ENCODE data around the gene PID1. TPM values are rescaled to one million over a fixed set of nuclear protein-coding genes. Genes with fewer than 3 reads are reported as not detected.

Gene PID1
- polyA plus RNA-seq, 3 donors, result 4.3 to 6.7 (median 4.8) TPM

DNA sequence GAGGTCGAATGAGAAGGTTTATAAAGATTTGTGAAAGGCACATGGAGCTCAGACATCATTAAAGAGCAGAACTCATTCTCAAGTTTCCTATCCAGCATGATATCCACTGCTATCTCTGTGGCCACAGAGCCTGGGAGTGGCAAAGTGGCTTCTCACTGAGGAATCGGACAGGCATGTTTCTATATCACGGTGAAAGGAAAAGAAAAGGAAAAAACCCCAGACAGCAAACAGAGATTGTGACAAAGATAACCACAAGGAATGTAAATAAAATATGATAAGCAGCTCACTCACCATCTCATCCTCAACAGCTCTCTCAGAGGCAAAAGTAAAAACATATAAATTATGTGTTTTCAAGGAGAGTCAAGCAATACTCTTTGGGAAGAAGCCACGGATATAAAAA, 2.5 kb downstream of the PID1 start:
- DNase-seq, result no peak

DNA sequence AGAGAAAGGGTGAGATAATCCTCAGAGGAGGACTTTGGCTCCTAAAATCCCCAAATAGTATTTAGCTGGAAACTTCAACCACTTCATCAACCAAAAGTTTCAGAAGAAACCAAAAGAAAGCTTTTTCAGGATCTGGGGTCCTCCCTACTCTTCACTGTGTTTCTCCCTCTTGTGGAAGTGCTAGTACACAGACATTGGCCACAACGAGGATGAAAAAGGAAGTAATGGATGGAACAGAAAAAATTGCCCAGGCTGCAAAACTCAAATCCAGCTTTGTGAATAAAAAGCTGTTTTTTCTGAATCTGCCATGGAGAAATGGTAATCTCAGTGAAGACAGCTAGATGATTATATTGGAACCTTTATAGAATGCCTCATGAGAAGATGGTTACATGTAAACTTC, 4.0 kb downstream of the PID1 start:
- DNase-seq, result no peak

DNA sequence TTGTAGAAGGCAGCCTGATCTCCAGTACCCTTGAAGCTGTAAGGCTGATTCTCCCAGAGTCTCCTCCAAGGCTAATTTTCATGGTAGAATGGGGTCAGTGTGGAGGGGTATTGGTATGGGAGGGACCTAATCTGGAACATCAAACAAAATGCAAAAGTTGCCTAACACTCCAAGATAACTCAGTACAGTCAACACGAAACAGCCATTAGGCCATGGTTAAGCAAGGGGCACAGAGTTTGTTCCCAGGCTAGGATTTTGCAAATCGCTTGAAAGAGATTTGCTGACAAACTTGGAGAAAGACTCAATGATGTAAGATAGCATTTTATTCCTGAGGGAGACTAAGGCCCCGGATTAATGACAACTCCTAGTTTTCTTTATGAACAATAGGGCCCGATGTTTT, 5.4 kb downstream of the PID1 start:
- no peak for DNase-seq

DNA sequence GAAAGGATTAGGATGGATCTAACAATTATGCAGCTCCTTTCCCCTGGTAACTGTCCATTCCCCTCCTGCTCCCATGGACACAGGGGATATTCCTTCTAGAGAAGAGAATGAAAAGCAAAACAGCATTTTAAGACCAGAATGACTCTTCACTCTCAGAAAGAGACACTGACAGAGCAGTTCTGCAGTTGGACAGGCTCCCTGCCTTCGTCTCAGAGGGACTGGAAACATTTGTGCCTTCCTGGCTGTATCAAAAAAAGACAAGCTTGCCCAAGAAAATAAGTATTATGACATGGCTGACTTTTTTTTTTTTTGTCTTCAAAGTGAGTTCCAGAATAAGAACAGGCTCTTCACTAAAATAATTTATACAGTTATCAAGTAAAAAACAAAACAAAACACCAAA, 9.5 kb downstream of the PID1 start:
- no peak for DNase-seq

DNA sequence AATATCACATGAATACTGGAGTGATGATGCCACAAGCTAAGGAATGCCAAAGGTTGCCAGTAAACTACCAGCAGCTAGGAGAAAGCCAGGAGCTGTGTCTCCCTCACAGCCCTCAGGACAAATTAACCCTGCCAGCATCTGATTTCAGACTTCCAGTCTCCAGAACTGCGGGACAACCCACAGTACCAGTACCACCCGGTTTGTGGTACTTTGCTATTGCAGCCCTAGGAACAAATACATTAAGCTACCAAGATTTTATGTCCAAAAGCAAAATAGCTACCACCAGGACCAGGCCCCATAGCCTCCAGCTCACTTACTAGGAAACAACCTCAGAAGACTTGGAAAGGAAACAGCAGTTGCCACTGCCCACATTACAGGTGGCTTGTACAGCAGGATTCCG, 10.0 kb downstream of the PID1 start:
- DNase-seq, result no peak

DNA sequence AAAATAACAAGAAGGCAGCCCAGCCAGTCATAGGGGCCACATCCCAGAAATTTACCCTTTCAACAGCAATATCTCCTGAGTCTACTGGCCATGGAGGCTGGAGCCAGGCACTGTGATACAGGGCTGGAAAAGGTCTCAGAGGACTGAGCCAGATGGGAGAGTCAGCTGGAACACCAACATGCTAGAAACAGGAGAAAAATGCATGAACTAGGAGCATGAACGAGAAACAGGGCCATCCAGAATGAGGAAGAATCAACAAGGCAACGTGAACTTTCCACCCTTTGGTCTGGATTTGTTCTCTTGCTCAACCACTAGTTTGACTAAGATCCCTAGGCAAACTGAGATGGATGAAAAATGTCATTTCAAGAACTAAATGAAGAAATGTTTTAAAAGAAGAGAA, 13.1 kb downstream of the PID1 start:
- no peak for DNase-seq

DNA sequence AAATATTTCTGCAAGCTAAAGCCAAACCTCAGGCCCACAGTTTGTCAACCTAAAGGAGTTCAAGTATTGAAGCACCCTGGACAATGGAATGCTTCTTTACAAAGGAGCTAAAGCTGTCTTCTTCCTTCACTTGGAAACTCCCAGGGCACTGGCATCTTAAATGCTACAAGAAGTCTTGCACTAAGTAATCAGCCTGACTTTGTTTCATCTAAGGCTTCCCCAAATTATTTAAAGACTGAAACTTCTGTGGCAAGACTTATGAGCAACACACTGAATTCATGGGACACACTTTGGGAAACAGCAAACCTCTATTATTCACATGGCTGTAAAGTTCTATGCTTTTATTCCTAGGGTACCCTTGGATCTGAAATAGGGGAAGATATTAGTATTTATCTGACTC, 14.7 kb downstream of the PID1 start:
- no peak for DNase-seq

DNA sequence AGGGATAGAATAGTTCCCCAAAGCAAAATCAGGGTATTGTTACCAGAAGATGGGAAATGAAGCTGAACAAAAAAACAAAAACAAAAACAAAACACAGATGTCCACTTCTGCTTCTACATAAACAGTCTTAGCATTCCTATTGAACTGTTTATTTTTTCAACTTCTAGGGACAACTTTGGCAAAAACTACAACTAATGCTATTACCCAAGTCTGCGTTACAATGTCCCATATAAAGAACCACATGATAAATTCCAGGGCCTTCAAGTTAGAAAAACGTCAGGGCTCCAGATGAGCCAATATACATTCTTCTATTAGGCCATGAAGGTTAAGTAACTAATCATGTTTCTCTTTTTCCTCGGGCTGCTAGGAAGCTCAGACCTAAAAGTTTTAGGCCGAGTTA, 16.9 kb downstream of the PID1 start:
- no peak for DNase-seq

DNA sequence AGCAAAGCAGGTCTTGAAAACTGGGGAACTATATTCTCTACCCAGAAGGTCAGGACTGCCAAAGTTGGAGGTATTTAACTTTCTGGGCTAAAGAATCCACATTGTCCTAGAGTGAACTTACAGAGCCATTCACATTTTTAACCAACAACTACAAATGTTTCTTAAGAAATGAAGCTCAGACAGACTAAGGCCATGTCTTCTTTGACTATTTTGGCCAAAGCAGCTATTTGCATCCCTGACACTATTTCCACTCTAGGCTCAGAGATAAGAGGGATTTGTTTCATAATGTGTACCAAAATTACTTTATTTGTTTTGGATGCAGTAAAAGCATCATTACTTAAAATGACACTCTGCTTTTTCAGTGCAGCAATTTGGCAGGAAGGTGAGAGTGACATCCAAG, 18.1 kb downstream of the PID1 start:
- DNase-seq, result no peak

DNA sequence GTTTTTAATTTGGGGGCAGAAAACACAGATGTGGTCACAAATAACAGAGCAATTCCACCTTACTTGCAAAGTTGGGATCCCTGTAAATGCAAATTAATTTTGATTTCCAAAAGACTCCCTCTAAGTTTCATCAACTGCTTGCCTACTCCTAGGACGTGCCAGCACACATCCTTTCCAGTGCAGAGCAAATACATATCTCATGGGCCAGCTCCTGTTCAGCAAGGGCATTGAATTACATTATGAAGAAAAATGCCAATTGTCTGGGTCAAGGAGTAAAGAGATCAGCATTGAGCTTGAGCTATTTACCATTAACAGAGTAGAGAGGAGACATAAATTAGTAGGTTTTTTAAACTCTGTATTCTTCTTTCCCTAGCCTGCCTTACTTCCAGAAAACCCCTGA, 18.8 kb downstream of the PID1 start:
- DNase-seq, result no peak

DNA sequence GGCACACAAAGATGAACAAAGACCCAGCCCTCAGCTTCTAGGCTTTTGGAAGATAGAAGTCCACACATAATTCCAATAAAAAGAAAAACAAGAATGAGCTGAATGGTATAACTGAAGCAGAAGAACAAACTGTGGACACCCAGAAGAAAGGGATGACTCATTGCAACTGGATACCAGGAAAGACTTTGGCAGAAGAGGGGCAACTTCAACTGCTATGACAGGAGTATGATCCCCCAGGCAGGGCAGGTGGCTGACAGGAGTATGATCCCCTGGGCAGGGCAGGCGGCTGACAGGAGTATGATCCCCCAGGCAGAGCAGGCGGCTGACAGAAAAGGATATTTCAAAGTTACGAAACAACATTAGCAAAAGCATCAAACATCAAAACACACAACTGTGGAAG, 21.6 kb downstream of the PID1 start:
- no peak for DNase-seq

DNA sequence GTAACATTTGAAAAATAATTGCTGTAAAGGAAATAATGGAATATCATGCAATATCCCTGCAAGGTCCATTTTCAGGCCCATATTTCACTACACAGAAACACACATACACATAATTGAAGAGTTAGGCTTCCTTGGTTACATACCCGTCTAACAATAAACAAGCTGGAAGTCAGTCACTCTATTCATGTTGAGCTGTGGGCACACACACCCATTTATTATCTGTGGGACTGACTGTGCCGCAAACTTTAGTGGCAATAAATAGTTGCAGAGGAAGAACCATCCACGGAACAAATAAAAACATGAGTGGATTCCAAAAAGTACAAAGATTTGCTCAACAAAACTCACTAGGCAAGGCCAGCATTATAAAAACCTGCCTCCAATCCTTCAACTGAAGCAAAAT, 24.8 kb downstream of the PID1 start:
- no peak for DNase-seq

DNA sequence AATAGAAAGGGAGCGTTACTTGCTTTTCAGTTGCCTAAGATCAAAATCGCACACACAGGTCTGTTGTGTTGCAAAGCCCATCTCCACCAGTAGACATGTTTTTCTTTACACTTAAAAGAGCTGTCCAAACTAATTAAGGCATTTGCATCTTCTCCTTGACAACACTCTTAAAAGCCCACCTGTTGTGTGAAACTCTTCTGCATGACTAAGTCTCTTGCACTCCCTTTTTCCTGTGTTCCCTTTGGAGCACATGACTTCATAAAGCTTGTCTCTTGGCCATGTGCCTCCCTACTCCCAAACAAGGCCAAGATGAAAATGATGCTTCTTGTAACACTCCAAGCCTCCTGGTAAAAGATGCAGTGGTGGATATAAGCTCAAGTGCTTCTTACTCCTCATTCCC, 26.1 kb downstream of the PID1 start:
- no peak for DNase-seq

DNA sequence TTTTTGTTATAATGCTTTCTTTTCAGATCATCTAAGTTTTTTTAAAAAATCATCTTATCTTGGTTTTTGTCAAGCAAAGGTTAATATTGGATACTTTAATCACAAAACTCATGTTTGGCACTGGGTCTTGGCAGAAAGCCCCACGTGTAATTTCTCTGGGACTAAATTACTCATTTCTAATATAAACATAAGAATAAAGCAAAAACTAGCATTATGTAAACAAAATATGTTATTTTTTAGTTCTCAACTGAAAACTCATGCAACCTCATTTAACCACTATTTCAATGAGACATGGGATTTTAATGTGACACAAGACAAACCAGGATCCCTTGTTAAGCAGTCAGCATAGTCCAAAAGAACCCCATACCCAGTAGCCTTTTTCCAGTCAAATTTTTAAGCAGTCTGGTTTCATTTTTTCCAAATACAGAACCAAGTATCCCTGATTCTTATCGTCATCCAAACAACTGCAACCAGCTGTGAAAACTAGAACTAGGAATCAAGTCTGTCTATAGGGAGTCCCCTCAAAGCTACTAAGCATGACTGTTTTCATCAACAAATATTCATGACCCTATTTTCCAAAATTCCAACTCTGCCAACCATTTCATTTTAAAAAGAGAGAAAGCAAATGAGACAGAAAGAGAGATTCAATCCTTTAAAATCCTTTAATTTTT, 27.1 kb downstream of the PID1 start:
- DNase-seq, result no peak

DNA sequence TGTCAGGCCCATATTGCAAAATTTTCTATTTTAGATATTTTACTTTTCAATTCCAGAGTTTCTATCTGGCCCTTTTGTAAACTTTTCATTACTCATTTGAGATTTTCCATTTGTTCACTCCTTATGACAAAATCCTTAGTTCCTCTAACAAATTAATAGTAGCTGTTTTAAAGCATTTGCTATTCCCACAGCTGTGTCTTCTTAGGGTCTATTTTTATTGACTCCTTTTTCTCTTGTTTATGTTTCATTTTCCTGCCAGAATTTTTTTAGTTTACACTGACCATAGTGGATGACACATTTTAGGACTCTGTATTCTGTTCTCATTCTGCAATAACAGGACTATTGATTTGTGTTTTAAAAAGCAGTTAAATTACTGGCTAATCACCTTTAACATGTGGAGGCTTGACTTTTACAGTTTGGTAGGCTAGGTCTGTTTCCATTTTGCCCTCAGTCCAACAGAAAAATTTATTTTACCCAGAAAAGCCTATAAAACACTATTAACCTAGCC, 30.0 kb downstream of the PID1 start:
- DNase-seq, result no peak

DNA sequence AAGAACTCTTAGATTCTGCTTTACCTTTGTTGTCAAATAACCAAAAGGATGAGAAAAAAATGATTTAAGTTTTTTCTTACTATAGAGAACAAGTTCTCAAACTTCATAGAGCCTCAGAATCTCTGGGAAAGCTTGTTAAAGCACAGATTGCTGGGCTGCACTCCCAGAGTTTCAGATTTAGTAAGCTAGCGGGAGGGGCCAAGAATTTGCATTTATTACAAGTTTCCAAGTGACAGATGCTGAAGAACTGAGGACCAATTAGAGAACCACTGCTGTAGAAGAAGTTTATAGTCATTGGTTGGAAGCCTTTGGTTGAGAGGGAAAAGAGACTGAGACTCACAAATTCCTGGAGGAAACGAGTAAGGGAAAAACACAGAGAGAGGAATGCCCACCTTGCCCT, 32.1 kb downstream of the PID1 start:
- no peak for DNase-seq

DNA sequence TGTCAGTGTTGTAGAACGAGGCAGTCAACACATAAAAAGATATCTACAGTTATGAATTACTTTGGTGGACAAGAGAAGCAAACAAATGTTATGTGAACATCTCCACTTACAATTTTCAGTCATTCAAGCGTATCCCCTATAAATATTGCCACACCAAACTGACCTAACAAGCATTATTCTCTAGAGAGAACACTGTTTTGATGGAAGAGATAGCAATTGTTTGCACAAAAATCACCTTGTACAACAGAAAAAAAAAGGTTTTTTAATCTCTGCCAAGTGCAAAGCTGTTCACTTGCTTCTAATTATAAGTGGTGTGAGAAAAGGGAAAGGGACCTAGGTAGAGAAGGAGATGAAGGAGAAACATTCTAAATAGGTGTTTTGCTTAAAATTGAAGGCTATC, 33.8 kb downstream of the PID1 start:
- no peak for DNase-seq

DNA sequence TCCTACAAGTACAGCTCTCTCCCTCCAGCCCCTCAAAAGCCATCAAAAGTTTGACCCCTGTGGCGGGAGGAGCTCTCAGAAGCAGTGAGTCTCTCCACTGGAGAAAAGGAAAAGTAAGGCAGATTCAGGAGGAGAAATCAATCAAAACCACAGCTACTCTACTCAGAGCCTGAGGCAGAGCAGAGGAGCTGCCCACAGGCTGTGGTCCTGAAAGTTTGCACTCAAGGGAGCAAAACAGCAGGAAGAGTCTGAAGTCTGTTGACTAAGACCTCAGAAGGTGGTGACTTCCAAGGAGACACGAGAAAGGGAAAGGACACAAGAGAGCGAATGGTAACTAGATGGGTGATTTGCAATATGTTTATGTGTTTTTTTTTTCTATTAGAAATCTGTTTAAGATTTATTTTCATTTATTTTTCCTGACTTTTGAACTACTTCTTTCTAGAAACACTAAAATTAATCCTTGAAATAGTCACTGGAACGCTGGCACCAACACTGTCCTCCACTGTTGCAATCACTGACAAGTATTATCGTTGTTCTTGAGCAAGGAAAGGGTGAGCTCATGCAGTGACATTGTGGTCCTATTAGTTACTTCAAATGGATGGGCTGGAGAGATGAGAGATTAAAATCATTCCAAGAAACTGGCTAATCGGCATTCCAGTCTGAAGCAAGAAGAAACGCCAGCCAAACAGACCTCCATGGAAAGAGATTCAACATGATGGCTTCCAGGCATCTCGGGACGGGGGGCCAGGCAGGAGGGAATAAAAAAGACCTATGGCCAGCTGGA, 35.8 kb downstream of the PID1 start:
- peak; percentile 14 for DNase-seq

DNA sequence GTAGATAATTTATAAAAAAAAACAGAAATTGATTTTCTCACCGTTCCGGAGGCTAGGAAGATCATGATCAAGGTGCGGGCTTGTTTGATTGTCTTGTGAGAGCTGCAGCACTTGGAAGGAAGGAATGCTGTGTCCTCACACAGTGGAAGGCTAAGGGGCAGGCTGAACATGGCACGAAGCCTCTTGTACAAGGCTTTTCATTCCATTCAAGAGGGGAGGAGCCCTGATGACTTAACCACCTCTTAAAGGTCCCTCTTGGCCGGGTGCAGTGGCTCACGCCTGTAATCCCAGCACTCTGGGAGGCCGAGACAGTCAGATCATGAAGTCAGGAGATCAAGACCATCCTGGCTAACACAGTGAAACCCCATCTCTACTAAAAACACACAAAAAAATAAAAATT, 39.2 kb downstream of the PID1 start:
- no peak for DNase-seq

DNA sequence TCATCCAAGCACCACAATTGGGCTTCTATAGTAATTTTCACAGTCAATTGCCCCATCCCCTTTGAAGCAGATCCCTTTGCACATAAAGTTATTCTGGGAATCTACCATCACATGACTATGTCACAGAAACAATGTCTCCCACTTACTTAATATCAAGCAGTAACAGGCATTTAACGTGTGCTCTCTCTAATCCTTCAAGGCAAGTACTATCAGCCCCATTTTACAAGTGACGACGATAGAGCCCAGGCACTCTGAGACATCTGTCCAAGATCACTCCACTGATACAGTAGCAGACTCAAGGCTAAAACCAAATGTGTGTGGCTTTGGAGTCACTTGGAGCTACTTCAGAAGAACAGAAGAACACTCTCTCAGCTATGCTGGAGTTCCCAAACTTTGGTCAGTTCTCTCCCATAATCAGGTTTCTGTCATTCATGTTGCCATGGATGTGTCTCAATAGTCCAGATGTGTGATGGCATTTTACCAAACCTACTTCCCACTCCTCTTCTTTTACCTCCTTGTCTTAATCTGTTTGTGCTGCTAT, 39.7 kb downstream of the PID1 start:
- DNase-seq, result no peak

DNA sequence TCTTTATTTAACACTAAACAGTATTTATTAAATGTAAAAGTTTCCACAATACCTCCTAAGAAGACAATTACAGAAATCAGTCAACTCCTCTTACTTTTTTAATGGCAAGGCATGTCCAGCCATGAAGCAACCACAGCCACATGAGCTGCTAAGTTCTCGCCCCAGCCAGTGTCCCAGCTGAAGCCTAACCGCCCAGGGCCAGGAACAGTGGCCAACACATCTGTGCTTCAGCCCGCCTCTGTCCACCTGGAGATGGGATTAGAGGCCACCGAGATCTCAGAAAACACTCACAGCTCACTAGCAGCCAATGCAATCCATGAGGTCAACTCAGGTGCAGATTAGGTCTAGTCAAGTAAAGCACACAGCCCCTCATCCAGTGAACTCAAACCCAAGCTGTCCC, 40.2 kb downstream of the PID1 start:
- DNase-seq, result no peak

DNA sequence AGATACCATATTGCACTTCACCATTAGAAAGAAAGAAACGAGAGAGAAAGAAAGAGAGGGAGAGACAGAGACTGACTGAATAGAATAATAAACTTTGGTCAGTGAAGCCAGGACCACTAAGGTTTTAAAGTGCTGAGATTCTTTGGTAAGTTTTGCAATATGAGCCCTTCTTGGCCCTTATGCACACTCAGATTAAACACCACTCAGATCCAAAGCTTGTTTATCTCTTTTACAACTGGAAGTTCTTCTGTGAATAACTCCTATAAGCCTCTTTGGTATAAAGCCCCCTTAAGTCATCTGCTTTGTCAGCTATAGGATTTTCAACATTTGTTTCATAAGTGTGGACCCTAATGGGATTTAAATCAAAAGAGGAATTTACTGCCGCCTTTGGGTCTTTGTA, 40.8 kb downstream of the PID1 start:
- DNase-seq, result no peak

DNA sequence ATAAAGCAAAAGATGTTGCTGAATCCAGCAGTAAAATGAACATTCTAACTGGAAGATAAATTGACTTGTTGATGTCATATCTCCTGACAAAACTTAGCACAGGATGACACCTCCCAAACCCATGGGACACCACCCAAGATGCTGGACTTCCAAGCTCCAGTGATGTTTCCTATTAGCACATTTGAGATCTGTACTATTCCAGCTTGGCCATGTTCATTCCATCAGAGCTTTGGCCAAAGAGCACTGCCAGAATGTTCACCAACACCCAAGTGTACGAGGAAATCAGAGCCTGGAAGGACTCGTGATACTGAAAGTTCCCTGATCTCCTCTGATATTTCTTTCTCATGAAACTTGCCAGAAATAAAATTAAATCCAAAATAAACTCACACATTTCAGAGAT, 44.7 kb downstream of the PID1 start:
- no peak for DNase-seq

DNA sequence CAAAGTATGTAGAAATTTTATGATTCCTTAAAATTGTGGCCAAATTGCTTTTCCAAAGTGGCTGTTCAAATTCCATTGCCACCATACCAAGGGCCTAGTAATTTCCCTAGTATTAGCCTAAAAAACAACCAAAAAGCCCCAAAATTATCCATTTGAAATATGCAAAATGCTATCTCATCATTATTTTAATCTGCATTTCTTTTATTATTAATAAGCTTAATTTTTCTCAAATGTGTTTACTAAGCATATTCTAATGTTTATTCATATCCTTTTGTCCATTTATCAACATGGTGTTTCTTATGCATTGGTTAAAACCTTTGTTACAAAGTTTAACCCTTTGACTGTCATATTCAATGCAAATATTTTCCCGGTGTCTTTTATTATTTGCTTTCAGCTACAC, 48.0 kb downstream of the PID1 start:
- DNase-seq, result no peak

Measured in renal pelvis (tissue), 4 donors.